ENCODE data around the gene TGFBR2. TPM values are rescaled to one million over a fixed set of nuclear protein-coding genes. Genes with fewer than 3 reads are reported as not detected.

TGFBR2 gene
- total and polyA plus RNA-seq, 4 donors, result 57.3 to 303 (median 216) TPM

DNA sequence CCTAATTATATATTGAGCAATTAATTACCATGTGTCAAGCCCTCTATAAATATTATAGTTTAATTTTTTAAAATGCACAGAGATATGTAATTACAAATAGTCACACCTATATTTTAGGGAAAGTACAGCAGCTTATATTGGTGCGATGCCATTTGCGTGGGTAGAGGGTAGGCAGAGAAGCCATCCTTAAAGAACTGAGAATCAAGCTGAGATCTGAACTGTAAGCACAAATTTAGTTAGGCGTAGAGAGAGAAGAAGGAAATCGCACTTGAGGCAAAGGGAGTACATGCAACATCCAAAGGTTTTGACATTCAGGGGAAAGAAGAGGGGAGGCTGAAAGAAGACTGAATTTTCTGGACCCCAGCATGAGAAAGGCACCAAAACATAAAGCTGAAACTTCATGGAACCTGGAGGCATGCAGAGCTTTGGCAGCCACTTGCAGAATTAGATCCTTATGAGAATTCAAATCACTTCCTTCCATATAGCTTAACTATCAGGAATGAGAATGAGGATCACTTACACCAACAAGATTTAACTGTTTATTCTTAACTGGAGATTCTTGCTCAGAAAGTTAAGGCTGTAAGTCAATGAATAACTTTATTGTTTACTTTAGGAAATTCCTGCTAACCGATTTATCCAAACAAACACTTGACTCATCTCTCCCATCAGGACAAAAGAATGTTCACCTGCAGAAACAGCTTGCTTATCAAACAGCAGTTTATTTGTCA, 114.3 kb downstream of the TGFBR2 start:
- DNase-seq (no peak), ATAC-seq (ENCODE audit: low FRiP score) (no peak)
- intact Hi-C loops (cut with DNase I), result no loop called here
- 82 to 86% methylated on average over 5 of the region's 5 CpGs for WGBS, 2 donors
- Histone ChIP-seq H3K27me3 (ENCODE audit: control insufficient read depth in 1 of 2, insufficient read depth in 2 of 2, low read length in 1 of 2) (no peaks in the 10 kb centered on the region), H3K4me1 (ENCODE audit: control insufficient read depth in 1 of 2, insufficient read depth in 2 of 2, low read length in 2 of 2) (no peaks in the 10 kb centered on the region), H3K27ac (ENCODE audit: low read depth in 1 of 2, low read length in 2 of 2) (no peak overlapping the region), H3K9me3 (ENCODE audit: control insufficient read depth, low read length) (no peaks in the 10 kb centered on the region), H3K4me3 (ENCODE audit: low read length in 2 of 2) (no peak overlapping the region), H3K36me3 (ENCODE audit: control insufficient read depth in 1 of 2, insufficient read depth in 2 of 2, low read length in 1 of 2) (no peaks in the 10 kb centered on the region)

DNA sequence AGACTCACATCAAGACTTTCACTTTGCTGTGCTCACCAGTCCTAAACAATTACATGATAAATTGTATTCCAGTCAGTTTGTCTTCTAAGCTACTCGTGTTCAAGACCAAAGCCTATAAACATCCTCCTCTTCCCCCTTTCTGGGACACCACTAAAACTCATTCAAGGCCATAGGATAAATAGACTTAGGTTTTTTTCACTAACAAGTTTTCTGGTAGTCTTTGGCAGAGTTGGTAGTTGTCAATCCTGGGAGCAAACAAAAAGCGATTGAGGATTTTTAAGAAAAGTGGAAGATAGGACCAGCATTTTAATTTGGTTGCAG, 114.9 kb downstream of the TGFBR2 start:
- ATAC-seq (ENCODE audit: low FRiP score) (no peak), DNase-seq (no peak)
- no peak overlapping the region for H3K4me3 ChIP-seq (ENCODE audit: low read length in 2 of 2)

GRCh38 chr3:30723211-30723610, 116.8 kb downstream of the TGFBR2 start:
- intact Hi-C loops (cut with DNase I), result no loop called here
- no peaks in the 10 kb centered on the region for H3K36me3 ChIP-seq (ENCODE audit: control insufficient read depth in 1 of 2, insufficient read depth in 2 of 2, low read length in 1 of 2)
- no peak overlapping the region for H3K27ac ChIP-seq (ENCODE audit: low read depth in 1 of 2, low read length in 2 of 2)
- H3K4me1 ChIP-seq (ENCODE audit: control insufficient read depth in 1 of 2, insufficient read depth in 2 of 2, low read length in 2 of 2), result no peaks in the 10 kb centered on the region
- H3K4me3 ChIP-seq (ENCODE audit: low read length in 2 of 2), result no peak overlapping the region
- no peaks in the 10 kb centered on the region for H3K27me3 ChIP-seq (ENCODE audit: control insufficient read depth in 1 of 2, insufficient read depth in 2 of 2, low read length in 1 of 2)
- DNase-seq (no peak), ATAC-seq (ENCODE audit: low FRiP score) (no peak)
- no peaks in the 10 kb centered on the region for H3K9me3 ChIP-seq (ENCODE audit: control insufficient read depth, low read length)
- WGBS, 2 donors, result 89 to 91% methylated on average over 1 of the region's 1 CpG

More for the DNA sequence above, 114.9 kb downstream of the TGFBR2 start:
- Histone ChIP-seq H3K27me3 (ENCODE audit: control insufficient read depth in 1 of 2, insufficient read depth in 2 of 2, low read length in 1 of 2) (no peaks in the 10 kb centered on the region), H3K9me3 (ENCODE audit: control insufficient read depth, low read length) (no peaks in the 10 kb centered on the region), H3K27ac (ENCODE audit: low read depth in 1 of 2, low read length in 2 of 2) (no peak overlapping the region), H3K36me3 (ENCODE audit: control insufficient read depth in 1 of 2, insufficient read depth in 2 of 2, low read length in 1 of 2) (no peaks in the 10 kb centered on the region), H3K4me1 (ENCODE audit: control insufficient read depth in 1 of 2, insufficient read depth in 2 of 2, low read length in 2 of 2) (no peaks in the 10 kb centered on the region)
- WGBS, 2 donors, result 82% methylated on average over 2 of the region's 2 CpGs
- intact Hi-C loops (cut with DNase I), result no loop called here

DNA sequence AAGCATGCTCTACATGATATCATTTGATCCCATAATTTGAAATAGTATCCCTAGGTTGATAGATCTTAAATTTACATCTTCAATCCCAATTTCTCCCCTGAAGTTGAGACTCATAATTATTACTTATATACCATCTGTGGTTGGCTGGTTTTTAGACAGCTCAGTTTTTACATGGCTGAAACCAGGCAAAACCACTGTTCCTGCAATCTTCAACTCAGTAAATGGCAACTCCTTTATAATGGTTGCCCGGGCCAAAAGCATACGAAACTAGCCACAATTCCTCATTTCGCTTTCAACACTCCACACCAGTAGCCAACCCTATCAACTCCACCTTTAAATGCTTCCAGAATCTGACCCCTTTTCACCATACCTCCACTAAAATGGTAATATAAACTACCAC, 118.5 kb downstream of the TGFBR2 start:
- 96 to 97% methylated on average over 3 of the region's 3 CpGs for WGBS, 2 donors
- Histone ChIP-seq H3K27ac (ENCODE audit: low read depth in 1 of 2, low read length in 2 of 2) (no peak overlapping the region), H3K4me1 (ENCODE audit: control insufficient read depth in 1 of 2, insufficient read depth in 2 of 2, low read length in 2 of 2) (no peaks in the 10 kb centered on the region), H3K36me3 (ENCODE audit: control insufficient read depth in 1 of 2, insufficient read depth in 2 of 2, low read length in 1 of 2) (no peaks in the 10 kb centered on the region), H3K27me3 (ENCODE audit: control insufficient read depth in 1 of 2, insufficient read depth in 2 of 2, low read length in 1 of 2) (no peaks in the 10 kb centered on the region), H3K4me3 (ENCODE audit: low read length in 2 of 2) (no peak overlapping the region), H3K9me3 (ENCODE audit: control insufficient read depth, low read length) (no peaks in the 10 kb centered on the region)
- no peak for DNase-seq
- ATAC-seq (ENCODE audit: low FRiP score), result no peak
- intact Hi-C loops (cut with DNase I), result no loop called here

GRCh38 chr3:30728143-30728542, 121.7 kb downstream of the TGFBR2 start:
- H3K36me3 ChIP-seq (ENCODE audit: control insufficient read depth in 1 of 2, insufficient read depth in 2 of 2, low read length in 1 of 2), result no peaks in the 10 kb centered on the region
- H3K4me1 ChIP-seq (ENCODE audit: control insufficient read depth in 1 of 2, insufficient read depth in 2 of 2, low read length in 2 of 2), result no peaks in the 10 kb centered on the region
- DNase-seq (no peak), ATAC-seq (ENCODE audit: low FRiP score) (no peak)
- no peaks in the 10 kb centered on the region for H3K9me3 ChIP-seq (ENCODE audit: control insufficient read depth, low read length)
- no peak overlapping the region for H3K27ac ChIP-seq (ENCODE audit: low read depth in 1 of 2, low read length in 2 of 2)
- intact Hi-C loops (cut with DNase I), result no loop called here
- H3K27me3 ChIP-seq (ENCODE audit: control insufficient read depth in 1 of 2, insufficient read depth in 2 of 2, low read length in 1 of 2), result no peaks in the 10 kb centered on the region
- 97 to 98% methylated on average over 4 of the region's 4 CpGs for whole genome bisulfite sequencing, 2 donors
- H3K4me3 ChIP-seq (ENCODE audit: low read length in 2 of 2), result no peak overlapping the region

DNA sequence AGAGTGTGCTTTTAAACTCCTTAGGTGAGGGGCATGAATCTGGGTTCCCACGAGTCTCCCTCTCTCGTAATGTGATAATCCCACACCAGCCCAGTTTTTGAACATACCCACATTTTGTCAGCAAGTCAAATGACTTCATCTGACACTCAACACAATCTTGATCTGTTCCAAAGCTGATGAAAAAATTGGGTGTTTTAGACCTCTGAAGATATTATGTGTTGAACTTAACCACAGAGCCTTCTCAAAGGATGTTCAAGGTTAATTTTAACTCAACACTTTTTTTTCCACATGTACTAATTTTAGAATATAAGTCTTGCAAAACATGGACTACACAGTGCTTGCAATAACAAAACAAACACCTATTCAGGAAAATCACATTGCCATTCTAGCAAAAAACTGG, 123.1 kb downstream of the TGFBR2 start:
- Histone ChIP-seq H3K9me3 (ENCODE audit: control insufficient read depth, low read length) (no peaks in the 10 kb centered on the region), H3K4me1 (ENCODE audit: control insufficient read depth in 1 of 2, insufficient read depth in 2 of 2, low read length in 2 of 2) (no peaks in the 10 kb centered on the region), H3K27ac (ENCODE audit: low read depth in 1 of 2, low read length in 2 of 2) (no peak overlapping the region), H3K36me3 (ENCODE audit: control insufficient read depth in 1 of 2, insufficient read depth in 2 of 2, low read length in 1 of 2) (no peaks in the 10 kb centered on the region), H3K27me3 (ENCODE audit: control insufficient read depth in 1 of 2, insufficient read depth in 2 of 2, low read length in 1 of 2) (no peaks in the 10 kb centered on the region), H3K4me3 (ENCODE audit: low read length in 2 of 2) (no peak overlapping the region)
- WGBS, 2 donors, result 54 to 70% methylated on average over 2 of the region's 2 CpGs
- ATAC-seq (ENCODE audit: low FRiP score) (no peak), DNase-seq (no peak)
- intact Hi-C loops (cut with DNase I), result no loop called here

- no peaks in the 10 kb centered on the region for H3K9me3 ChIP-seq (ENCODE audit: control insufficient read depth, low read length)
- no peaks in the 10 kb centered on the region for H3K27me3 ChIP-seq (ENCODE audit: control insufficient read depth in 1 of 2, insufficient read depth in 2 of 2, low read length in 1 of 2)
- no peaks in the 10 kb centered on the region for H3K4me1 ChIP-seq (ENCODE audit: control insufficient read depth in 1 of 2, insufficient read depth in 2 of 2, low read length in 2 of 2)
- H3K36me3 ChIP-seq (ENCODE audit: control insufficient read depth in 1 of 2, insufficient read depth in 2 of 2, low read length in 1 of 2), result no peaks in the 10 kb centered on the region
- DNase-seq, result no peak
- no peak overlapping the region for H3K27ac ChIP-seq (ENCODE audit: low read depth in 1 of 2, low read length in 2 of 2)
- intact Hi-C loops (cut with DNase I), result no loop called here
- ATAC-seq (ENCODE audit: low FRiP score), result no peak
- H3K4me3 ChIP-seq (ENCODE audit: low read length in 2 of 2), result no peak overlapping the region
Measured at GRCh38 chr3:30729936-30730335, 123.5 kb downstream of the TGFBR2 start.

DNA sequence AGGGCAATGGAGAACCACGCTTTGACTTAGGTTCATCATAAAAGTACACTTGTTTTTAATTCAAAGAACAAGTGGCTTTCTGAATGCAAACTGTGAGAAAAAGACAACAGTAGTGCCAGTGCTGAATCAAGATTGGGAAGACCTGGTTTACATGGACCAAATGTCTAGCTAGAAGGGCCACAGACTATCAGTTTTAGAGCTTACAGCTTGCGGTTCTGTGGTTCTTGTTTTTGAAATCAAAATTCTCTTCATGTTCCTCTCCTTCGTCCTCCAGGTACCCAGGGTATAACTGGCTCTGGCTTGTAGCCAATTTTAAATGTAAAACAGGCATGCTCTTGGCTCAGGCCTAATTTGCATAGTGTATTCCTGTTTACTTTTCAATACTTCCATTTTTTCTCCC, 124.6 kb downstream of the TGFBR2 start:
- ATAC-seq (ENCODE audit: low FRiP score), result no peak
- Histone ChIP-seq H3K9me3 (ENCODE audit: control insufficient read depth, low read length) (no peaks in the 10 kb centered on the region), H3K4me1 (ENCODE audit: control insufficient read depth in 1 of 2, insufficient read depth in 2 of 2, low read length in 2 of 2) (no peaks in the 10 kb centered on the region), H3K4me3 (ENCODE audit: low read length in 2 of 2) (no peak overlapping the region), H3K27me3 (ENCODE audit: control insufficient read depth in 1 of 2, insufficient read depth in 2 of 2, low read length in 1 of 2) (no peaks in the 10 kb centered on the region), H3K36me3 (ENCODE audit: control insufficient read depth in 1 of 2, insufficient read depth in 2 of 2, low read length in 1 of 2) (no peaks in the 10 kb centered on the region), H3K27ac (ENCODE audit: low read depth in 1 of 2, low read length in 2 of 2) (no peak overlapping the region)
- DNase-seq, result no peak
- intact Hi-C loops (cut with DNase I), result no loop called here
- 93 to 95% methylated on average over 3 of the region's 3 CpGs for WGBS, 2 donors

DNA sequence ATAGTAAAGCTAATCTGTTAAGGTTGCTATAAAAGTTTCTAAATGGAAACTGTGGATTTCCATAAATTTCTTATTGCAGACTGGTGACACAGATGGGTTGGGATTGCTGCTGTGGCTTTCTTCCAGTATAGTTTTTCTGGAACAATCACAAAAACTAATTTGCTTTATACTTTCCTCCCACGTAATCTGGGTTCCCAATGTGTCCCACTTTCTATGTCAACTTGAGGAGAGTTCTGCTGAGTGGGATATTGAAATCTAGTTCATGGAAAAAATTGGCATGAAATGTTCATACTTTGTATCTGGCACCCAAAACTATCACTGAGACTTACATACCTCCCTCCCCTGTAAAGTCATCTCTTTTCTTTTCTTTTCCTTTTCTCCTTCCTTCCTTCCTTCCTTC, 126.8 kb downstream of the TGFBR2 start:
- WGBS, 2 donors, result 61 to 63% methylated on average over 1 of the region's 1 CpG
- Histone ChIP-seq H3K36me3 (ENCODE audit: control insufficient read depth in 1 of 2, insufficient read depth in 2 of 2, low read length in 1 of 2) (no peaks in the 10 kb centered on the region), H3K27me3 (ENCODE audit: control insufficient read depth in 1 of 2, insufficient read depth in 2 of 2, low read length in 1 of 2) (no peaks in the 10 kb centered on the region), H3K27ac (ENCODE audit: low read depth in 1 of 2, low read length in 2 of 2) (no peak overlapping the region), H3K4me3 (ENCODE audit: low read length in 2 of 2) (no peak overlapping the region), H3K9me3 (ENCODE audit: control insufficient read depth, low read length) (no peaks in the 10 kb centered on the region), H3K4me1 (ENCODE audit: control insufficient read depth in 1 of 2, insufficient read depth in 2 of 2, low read length in 2 of 2) (no peaks in the 10 kb centered on the region)
- ATAC-seq (ENCODE audit: low FRiP score), result no peak
- no peak for DNase-seq
- intact Hi-C loops (cut with DNase I), result no loop called here
